RWPE2 (cell line): ENCODE results near the gene RPL10A.
"Not testable (repeated sequence)": the region's sequence is repeated elsewhere in the genome, so short reads cannot be mapped to it uniquely, and the experiment has no call there.

Source experiments
- ATAC-seq: fragments of 200-7000 bp; cut with Tn5 transposase; 3 replicates; pipeline ENCODE4 v1.9.1; 2021; ENCODE audit warnings: low read depth
- DNase-seq: peaks from one replicate; pipeline ENCODE4 v3.0.0-alpha.2; 2020; ENCODE audit warnings: low spot score
- H3K27ac ChIP-seq: fragments of 450-650 bp; 2 replicates; pipeline ENCODE4 v1.5.1; 2017; ENCODE audit warnings: mild to moderate bottlenecking; ENCODE audit not compliant: poor library complexity, severe bottlenecking
- H3K27me3 ChIP-seq: fragments of 250-450 bp; sonication (Bioruptor Pico); 2 replicates; pipeline ENCODE4 v1.5.1; 2021; ENCODE audit warnings: mild to moderate bottlenecking, moderate library complexity; ENCODE audit not compliant: insufficient read depth, poor library complexity, severe bottlenecking
- H3K36me3 ChIP-seq: fragments of 250-450 bp; sonication (Bioruptor Pico); 2 replicates; pipeline ENCODE4 v1.5.1; 2020; ENCODE audit warnings: low read depth, mild to moderate bottlenecking, moderate library complexity
- H3K4me1 ChIP-seq: fragments of 250-450 bp; sonication (Bioruptor Pico); 2 replicates; pipeline ENCODE4 v1.5.1; 2021; ENCODE audit warnings: mild to moderate bottlenecking, moderate library complexity; ENCODE audit not compliant: insufficient read depth, poor library complexity, severe bottlenecking
- H3K4me3 ChIP-seq: fragments of 250-450 bp; sonication (Bioruptor Pico); 2 replicates; pipeline ENCODE4 v1.5.1; 2021; ENCODE audit warnings: mild to moderate bottlenecking, moderate library complexity; ENCODE audit not compliant: severe bottlenecking
- H3K9me3 ChIP-seq: fragments of 250-450 bp; sonication (Bioruptor Pico); 2 replicates; pipeline ENCODE4 v1.5.1; 2021; ENCODE audit warnings: mild to moderate bottlenecking, moderate library complexity; ENCODE audit not compliant: severe bottlenecking
- CTCF ChIP-seq: fragments of 450-650 bp; IDR thresholded peaks from one replicate; pipeline ENCODE4 v1.5.1; 2017; ENCODE audit warnings: mild to moderate bottlenecking, moderate library complexity; ENCODE audit not compliant: poor library complexity, severe bottlenecking

Gene RPL10A

GRCh38 chr6:35427435-35427834, 40.8 kb upstream of the RPL10A start:
- H3K27me3 ChIP-seq = no peaks in the 10 kb centered on the region
- peaks cover 10% of the 10 kb centered on the region for H3K9me3 ChIP-seq
- TF ChIP-seq CTCF = no peak
- H3K27ac ChIP-seq = peak overlapping the region; percentile 69
- no peak overlapping the region for H3K4me3 ChIP-seq
- ATAC-seq (no peak), DNase-seq (no peak)
- peaks cover 3% of the 10 kb centered on the region for H3K4me1 ChIP-seq
- peaks cover 39% of the 10 kb centered on the region for H3K36me3 ChIP-seq

- no peaks in the 10 kb centered on the region for H3K27me3 ChIP-seq
- H3K4me1 ChIP-seq = peaks cover 3% of the 10 kb centered on the region
- H3K9me3 ChIP-seq = peaks cover 10% of the 10 kb centered on the region
- peaks cover 37% of the 10 kb centered on the region for H3K36me3 ChIP-seq
- ATAC-seq (peak; percentile 28; the same call in 2 of the 3 replicates), DNase-seq (no peak)
- TF ChIP-seq CTCF = no peak
- H3K4me3 ChIP-seq = no peak overlapping the region
- peak overlapping the region; percentile 69 for H3K27ac ChIP-seq
Measured at GRCh38 chr6:35427851-35428321, 40.3 kb upstream of the RPL10A start.

- Histone ChIP-seq H3K27me3 (no peaks in the 10 kb centered on the region), H3K9me3 (peaks cover 10% of the 10 kb centered on the region), H3K4me1 (peaks cover 3% of the 10 kb centered on the region), H3K27ac (no peak overlapping the region), H3K36me3 (peaks cover 37% of the 10 kb centered on the region), H3K4me3 (no peak overlapping the region)
- ATAC-seq (no peak), DNase-seq (no peak)
- TF ChIP-seq CTCF = no peak
Measured at GRCh38 chr6:35428421-35429149, 39.6 kb upstream of the RPL10A start.

GRCh38 chr6:35429463-35429862, 38.7 kb upstream of the RPL10A start:
- Histone ChIP-seq H3K27ac (no peak overlapping the region), H3K36me3 (peaks cover 30% of the 10 kb centered on the region), H3K4me3 (no peak overlapping the region), H3K27me3 (no peaks in the 10 kb centered on the region), H3K9me3 (peaks cover 10% of the 10 kb centered on the region), H3K4me1 (peaks cover 3% of the 10 kb centered on the region)
- ATAC-seq = no peak
- no peak for DNase-seq
- no peak for TF ChIP-seq CTCF

GRCh38 chr6:35432291-35432690, 35.9 kb upstream of the RPL10A start:
- H3K27ac ChIP-seq = no peak overlapping the region
- H3K4me3 ChIP-seq = no peak overlapping the region
- H3K27me3 ChIP-seq = no peaks in the 10 kb centered on the region
- ATAC-seq (no peak; the same call in 2 of the 3 replicates), DNase-seq (no peak)
- H3K36me3 ChIP-seq = peaks cover 11% of the 10 kb centered on the region; the same call in 1 of the 2 replicates
- no peaks in the 10 kb centered on the region for H3K4me1 ChIP-seq
- no peak for TF ChIP-seq CTCF
- peaks cover 10% of the 10 kb centered on the region for H3K9me3 ChIP-seq

- DNase-seq, H3K9me3 ChIP-seq, H3K4me3 ChIP-seq, H3K36me3 ChIP-seq, H3K27ac ChIP-seq, ATAC-seq, H3K4me1 ChIP-seq, H3K27me3 ChIP-seq: not testable (repeated sequence)
Measured at GRCh38 chr6:35432702-35433101, 35.5 kb upstream of the RPL10A start.
